ENCODE results near the gene EP400. TPM values are rescaled to one million over a fixed set of nuclear protein-coding genes. Genes with fewer than 3 reads are reported as not detected.

EP400 gene
- total and polyA plus RNA-seq, 7 donors, result 8.0 to 24.5 (median 18.4) TPM

DNA sequence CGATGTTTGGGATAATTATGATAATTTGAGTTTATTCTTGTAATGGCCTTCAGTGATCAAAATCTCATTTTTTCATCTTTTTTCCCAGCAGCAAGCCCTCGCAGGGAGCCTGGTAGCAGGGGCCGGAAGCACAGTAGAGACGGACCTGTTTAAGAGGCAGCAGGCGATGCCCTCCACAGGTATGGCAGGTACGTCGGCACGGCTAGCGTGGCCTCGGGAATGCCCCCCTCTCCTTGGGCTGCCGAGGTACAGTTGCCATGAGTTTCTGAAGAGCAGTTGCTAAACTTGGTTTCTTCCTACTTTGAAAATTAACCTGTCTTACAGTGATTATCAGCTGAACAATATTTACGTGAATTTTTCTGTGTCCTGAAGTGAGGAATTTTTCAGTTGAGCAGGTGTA, 29.9 kb downstream of the EP400 start:
- 90 to 94% (median 92%) methylated on average over 12 of the region's 12 CpGs for whole genome bisulfite sequencing, 3 donors
- intact Hi-C loops (cut with DNase I), result no loop called here
- TF ChIP-seq, protein P1, sequence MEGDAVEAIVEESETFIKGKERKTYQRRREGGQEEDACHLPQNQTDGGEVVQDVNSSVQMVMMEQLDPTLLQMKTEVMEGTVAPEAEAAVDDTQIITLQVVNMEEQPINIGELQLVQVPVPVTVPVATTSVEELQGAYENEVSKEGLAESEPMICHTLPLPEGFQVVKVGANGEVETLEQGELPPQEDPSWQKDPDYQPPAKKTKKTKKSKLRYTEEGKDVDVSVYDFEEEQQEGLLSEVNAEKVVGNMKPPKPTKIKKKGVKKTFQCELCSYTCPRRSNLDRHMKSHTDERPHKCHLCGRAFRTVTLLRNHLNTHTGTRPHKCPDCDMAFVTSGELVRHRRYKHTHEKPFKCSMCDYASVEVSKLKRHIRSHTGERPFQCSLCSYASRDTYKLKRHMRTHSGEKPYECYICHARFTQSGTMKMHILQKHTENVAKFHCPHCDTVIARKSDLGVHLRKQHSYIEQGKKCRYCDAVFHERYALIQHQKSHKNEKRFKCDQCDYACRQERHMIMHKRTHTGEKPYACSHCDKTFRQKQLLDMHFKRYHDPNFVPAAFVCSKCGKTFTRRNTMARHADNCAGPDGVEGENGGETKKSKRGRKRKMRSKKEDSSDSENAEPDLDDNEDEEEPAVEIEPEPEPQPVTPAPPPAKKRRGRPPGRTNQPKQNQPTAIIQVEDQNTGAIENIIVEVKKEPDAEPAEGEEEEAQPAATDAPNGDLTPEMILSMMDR (IDR thresholded peaks at IDR 0.05), result no peak
- no peaks in the 10 kb centered on the region for H3K27me3 ChIP-seq (ENCODE audit: insufficient read depth in 3 of 3, low read length in 2 of 3)
- DNase-seq (no peak), ATAC-seq (no peak)
- H3K4me1 ChIP-seq, result no peaks in the 10 kb centered on the region
- H3K9me3 ChIP-seq, result no peaks in the 10 kb centered on the region
- H3K36me3 ChIP-seq (ENCODE audit: insufficient read depth in 1 of 2, low read depth in 1 of 2), result peaks cover 3 to 55% of the 10 kb centered on the region in 2 donors
- no peak overlapping the region for H3K27ac ChIP-seq
- H3K4me3 ChIP-seq, result no peak overlapping the region

DNA sequence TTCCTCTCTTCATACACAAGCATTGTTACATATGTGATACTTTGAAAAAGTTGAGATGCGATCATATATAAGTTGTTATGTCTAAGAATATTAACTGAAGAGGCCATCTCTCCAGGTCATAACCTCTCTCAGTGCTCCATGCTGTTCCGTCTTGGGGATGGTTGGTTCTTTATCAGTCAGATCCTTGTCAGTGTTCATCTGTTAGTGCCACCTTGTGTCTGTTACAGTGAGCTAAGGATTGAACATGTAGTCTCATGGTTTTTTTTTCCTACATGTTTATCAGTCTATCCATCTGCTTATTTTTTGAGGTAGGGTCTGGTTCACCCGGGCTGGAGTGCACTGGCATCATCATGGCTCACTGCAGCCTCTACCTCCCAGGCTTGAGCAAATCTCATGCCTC, 30.5 kb downstream of the EP400 start:
- intact Hi-C loops (cut with DNase I), result no loop called here
- ATAC-seq, result no peak
- H3K4me1 ChIP-seq, result no peaks in the 10 kb centered on the region
- no peak overlapping the region for H3K4me3 ChIP-seq
- TF ChIP-seq, protein P1 (IDR thresholded peaks at IDR 0.05), result no peak
- peaks cover 3 to 61% of the 10 kb centered on the region in 2 donors for H3K36me3 ChIP-seq (ENCODE audit: insufficient read depth in 1 of 2, low read depth in 1 of 2)
- H3K27me3 ChIP-seq (ENCODE audit: insufficient read depth in 3 of 3, low read length in 2 of 3), result no peaks in the 10 kb centered on the region
- no peaks in the 10 kb centered on the region for H3K9me3 ChIP-seq
- WGBS, 3 donors, result 74 to 81% (median 79%) methylated on average over 3 of the region's 3 CpGs
- no peak for DNase-seq
- no peak overlapping the region for H3K27ac ChIP-seq

DNA sequence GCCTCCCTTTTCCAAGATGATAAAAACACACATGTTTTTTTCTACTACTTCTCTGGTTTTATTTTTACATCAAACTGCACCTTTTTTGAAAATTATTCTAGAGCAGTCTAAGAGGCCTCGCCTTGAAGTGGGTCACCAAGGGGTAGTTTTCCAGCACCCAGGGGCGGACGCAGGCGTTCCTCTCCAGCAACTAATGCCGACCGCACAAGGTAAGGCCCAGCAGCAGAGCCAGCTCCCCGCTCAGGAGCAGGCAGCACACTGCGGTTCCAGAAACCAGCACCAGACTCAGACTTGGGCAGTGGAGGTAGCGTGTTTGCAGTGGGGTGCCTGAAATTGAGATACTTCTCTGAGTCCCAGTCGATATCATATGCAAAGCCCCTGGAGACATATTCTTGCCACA, 31.6 kb downstream of the EP400 start:
- H3K27me3 ChIP-seq (ENCODE audit: insufficient read depth in 3 of 3, low read length in 2 of 3), result no peaks in the 10 kb centered on the region
- TF ChIP-seq, protein P1 (IDR thresholded peaks at IDR 0.05), result no peak
- ATAC-seq (no peak), DNase-seq (no peak)
- H3K27ac ChIP-seq, result no peak overlapping the region
- H3K4me3 ChIP-seq, result no peak overlapping the region
- H3K4me1 ChIP-seq, result no peaks in the 10 kb centered on the region
- intact Hi-C loops (cut with DNase I), result no loop called here
- peaks cover 3 to 72% of the 10 kb centered on the region in 2 donors for H3K36me3 ChIP-seq (ENCODE audit: insufficient read depth in 1 of 2, low read depth in 1 of 2)
- H3K9me3 ChIP-seq, result no peaks in the 10 kb centered on the region
- 95% methylated on average over 10 of the region's 10 CpGs for WGBS, 3 donors

- intact Hi-C loops (cut with DNase I), result no loop called here
- Histone ChIP-seq H3K4me1 (no peaks in the 10 kb centered on the region), H3K27me3 (ENCODE audit: insufficient read depth in 3 of 3, low read length in 2 of 3) (no peaks in the 10 kb centered on the region), H3K4me3 (no peak overlapping the region), H3K9me3 (no peaks in the 10 kb centered on the region), H3K27ac (no peak overlapping the region), H3K36me3 (ENCODE audit: insufficient read depth in 1 of 2, low read depth in 1 of 2) (peaks cover 3 to 79% of the 10 kb centered on the region in 2 donors)
- WGBS, 3 donors, result 92 to 96% (median 94%) methylated on average over 17 of the region's 17 CpGs
- no peak for DNase-seq
- TF ChIP-seq, protein P1 (IDR thresholded peaks at IDR 0.05), result no peak
- no peak for ATAC-seq
Measured at GRCh38 chr12:131982041-131982440, 32.3 kb downstream of the EP400 start.

GRCh38 chr12:131983026-131983425, 33.3 kb downstream of the EP400 start:
- intact Hi-C loops (cut with DNase I), result no loop called here
- H3K27me3 ChIP-seq (ENCODE audit: insufficient read depth in 3 of 3, low read length in 2 of 3), result no peaks in the 10 kb centered on the region
- H3K36me3 ChIP-seq (ENCODE audit: insufficient read depth in 1 of 2, low read depth in 1 of 2), result peaks cover 3 to 88% of the 10 kb centered on the region in 2 donors
- no peaks in the 10 kb centered on the region for H3K4me1 ChIP-seq
- TF ChIP-seq, protein P1 (IDR thresholded peaks at IDR 0.05), result no peak
- H3K4me3 ChIP-seq, result no peak overlapping the region
- no peak for ATAC-seq
- no peak overlapping the region for H3K27ac ChIP-seq
- 95 to 97% (median 95%) methylated on average over 6 of the region's 6 CpGs for WGBS, 3 donors
- H3K9me3 ChIP-seq, result no peaks in the 10 kb centered on the region
- no peak for DNase-seq
